ENCODE results near the gene CCDC82.

CCDC82 gene

GRCh38 chr11:96367342-96367741, 22.4 kb downstream of the CCDC82 start (continued):
- TF ChIP-seq KLF17 (tag by site-specific recombination; IDR thresholded peaks at IDR 0.05), result no peak

- no peak overlapping the region for H3K27ac ChIP-seq (ENCODE audit: extremely low read depth, low read depth, low read length)
- H3K4me1 ChIP-seq (ENCODE audit: control insufficient read depth, insufficient read depth, low read length), result no peaks in the 10 kb centered on the region
- H3K36me3 ChIP-seq (ENCODE audit: control insufficient read depth in 2 of 2, insufficient read depth in 1 of 2, low read length in 2 of 2), result peaks cover 0 to 24% of the 10 kb centered on the region in 2 experiments; a peak in 1 of 3 replicates
- POLR2A ChIA-PET, result no interaction called here
- no peaks in the 10 kb centered on the region for H3K9me3 ChIP-seq (ENCODE audit: control insufficient read depth, insufficient read depth, low read depth, low read length)
- no peak overlapping the region for H3K4me3 ChIP-seq (ENCODE audit: low read depth, low read length)
- TF ChIP-seq ZNF169 (tag by site-specific recombination; IDR thresholded peaks at IDR 0.05) (no peak), HOXD13 (CRISPR knock-in tag; IDR thresholded peaks at IDR 0.05; ENCODE audit: borderline replicate concordance) (no peak), ZNF548 (tag by site-specific recombination; IDR thresholded peaks at IDR 0.05) (no peak), ZNF211 (tag by site-specific recombination; IDR thresholded peaks at IDR 0.05; ENCODE audit: low read depth) (no peak), ZNF664 (tag by site-specific recombination; IDR thresholded peaks at IDR 0.05) (no peak), ZNF501 (tag by site-specific recombination; IDR thresholded peaks at IDR 0.05) (no peak), FEZF1 (tag by site-specific recombination; IDR thresholded peaks at IDR 0.05) (no peak), ZNF302 (tag by site-specific recombination; IDR thresholded peaks at IDR 0.05; ENCODE audit: low read depth) (no peak), ZNF701 (tag by site-specific recombination; IDR thresholded peaks at IDR 0.05) (no peak), ZNF121 (tag by site-specific recombination; IDR thresholded peaks at IDR 0.05) (no peak)
- CTCF ChIA-PET, result interaction anchor here (0.6 to 1.7 kb wide), 2 partner anchors 9 to 54 kb away, joined by 3 to 4 read pairs; no protein-coding TSS in a partner anchor
These were observed 23.7 kb downstream of the CCDC82 start for GRCh38 chr11:96366024-96366423.

GRCh38 chr11:96365493-96365892, 24.2 kb downstream of the CCDC82 start:
- H3K4me3 ChIP-seq (ENCODE audit: low read depth, low read length), result no peak overlapping the region
- no peaks in the 10 kb centered on the region for H3K4me1 ChIP-seq (ENCODE audit: control insufficient read depth, insufficient read depth, low read length)
- peaks cover 0 to 19% of the 10 kb centered on the region in 2 experiments; a peak in 1 of 3 replicates for H3K36me3 ChIP-seq (ENCODE audit: control insufficient read depth in 2 of 2, insufficient read depth in 1 of 2, low read length in 2 of 2)
- ChIA-PET POLR2A (no interaction called here), CTCF (interaction anchor here (0.6 to 1.7 kb wide), 3 partner anchors 8 to 53 kb away, joined by 3 to 4 read pairs (median 3); partner anchors contain the start of gene MAML2)
- no peaks in the 10 kb centered on the region for H3K9me3 ChIP-seq (ENCODE audit: control insufficient read depth, insufficient read depth, low read depth, low read length)
- no peak overlapping the region for H3K27ac ChIP-seq (ENCODE audit: extremely low read depth, low read depth, low read length)
- 0 out of 2 replicates have a peak, but pooled peaks have one; percentile 17 for TF ChIP-seq FEZF1 (tag by site-specific recombination; IDR thresholded peaks at IDR 0.05)
- no peak for TF ChIP-seq PATZ1 (tag by site-specific recombination; IDR thresholded peaks at IDR 0.05)

GRCh38 chr11:96361778-96362177, 27.9 kb downstream of the CCDC82 start:
- Histone ChIP-seq H3K27ac (ENCODE audit: extremely low read depth, low read depth, low read length) (no peak overlapping the region), H3K4me3 (ENCODE audit: low read depth, low read length) (no peak overlapping the region), H3K36me3 (ENCODE audit: control insufficient read depth in 2 of 2, insufficient read depth in 1 of 2, low read length in 2 of 2) (peaks cover 0 to 27% of the 10 kb centered on the region in 2 experiments; a peak in 1 of 3 replicates), H3K9me3 (ENCODE audit: control insufficient read depth, insufficient read depth, low read depth, low read length) (no peaks in the 10 kb centered on the region), H3K4me1 (ENCODE audit: control insufficient read depth, insufficient read depth, low read length) (no peaks in the 10 kb centered on the region)
- POLR2A ChIA-PET, result no interaction called here
- CTCF ChIA-PET, result interaction anchor here (0.6 to 1.0 kb wide), 3 partner anchors 17 to 28 kb away, joined by 5 to 6 read pairs (median 5); partner anchors contain the start of genes CCDC82, JRKL and MAML2
- TF ChIP-seq KLF9 (tag by site-specific recombination; IDR thresholded peaks at IDR 0.05; ENCODE audit: low read depth), result no peak
- no peak for TF ChIP-seq ZBTB8A (tag by site-specific recombination; IDR thresholded peaks at IDR 0.05)
- no peak for TF ChIP-seq ZNF248 (tag by site-specific recombination; IDR thresholded peaks at IDR 0.05)
- TF ChIP-seq ZBTB1 (tag by site-specific recombination; IDR thresholded peaks at IDR 0.05), result no peak
- TF ChIP-seq ZNF701 (tag by site-specific recombination; IDR thresholded peaks at IDR 0.05), result no peak
- TF ChIP-seq ZNF837 (tag by site-specific recombination; IDR thresholded peaks at IDR 0.05), result no peak
- TF ChIP-seq ZNF449 (tag by site-specific recombination; IDR thresholded peaks at IDR 0.05), result no peak
- no peak for TF ChIP-seq PRDM10 (tag by site-specific recombination; IDR thresholded peaks at IDR 0.05)
- TF ChIP-seq ZNF280C (tag by site-specific recombination; IDR thresholded peaks at IDR 0.05), result no peak
